ENCODE data around the gene PTPN7. TPM values are rescaled to one million over a fixed set of nuclear protein-coding genes. Genes with fewer than 3 reads are reported as not detected.
"Not testable (repeated sequence)": the region's sequence is repeated elsewhere in the genome, so short reads cannot be mapped to it uniquely, and the experiment has no call there.

Gene PTPN7
- total and polyA plus RNA-seq, 2 of the 13 experiments (the other 11 are each of a cell fraction or from before 2014, with no cell fraction given) = not detected

DNA sequence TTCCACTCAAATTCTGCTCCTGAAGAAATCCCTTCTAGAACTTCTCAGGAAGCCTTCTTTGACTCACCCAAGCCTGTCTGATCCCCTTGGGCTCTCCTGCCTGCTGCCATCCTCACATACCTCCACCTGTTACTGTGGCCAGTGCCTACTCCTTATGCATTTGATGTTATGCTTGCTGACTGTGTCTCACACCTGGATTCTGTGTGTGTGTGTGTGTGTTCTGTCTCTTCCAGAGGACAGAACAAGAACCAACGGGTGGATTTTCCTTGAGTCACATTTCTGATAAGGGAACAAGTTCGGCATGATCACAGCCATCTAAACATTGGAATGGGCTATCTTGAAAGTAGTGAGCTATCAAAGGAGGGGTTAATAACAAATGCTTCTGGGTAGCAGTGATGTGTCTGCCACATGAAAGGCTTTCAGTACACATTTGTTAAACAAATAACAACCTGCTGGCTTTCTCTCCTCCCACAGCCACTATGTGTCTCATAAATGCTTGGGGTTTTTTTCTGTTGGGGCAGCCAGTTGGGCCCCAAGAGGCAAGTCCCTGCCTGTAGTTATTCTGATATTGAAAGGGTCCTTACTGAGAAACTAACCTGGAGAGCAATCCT lies 46.6 kb downstream of the PTPN7 start:
- ChIA-PET CTCF (ENCODE audit: low intra/inter-chr PET ratio, low total read pairs) (no interaction called here), POLR2A (interaction anchor here (1.0 to 2.9 kb wide), 6 partner anchors 13 to 107 kb away, joined by 3 to 18 read pairs (median 4); partner anchors contain the start of gene ELF3)
- BruUV-seq (replicated peaks) = no TSS peak
- intact Hi-C loops (cut with micrococcal nuclease; ENCODE audit: unreplicated experiment) (loop anchor here (10.0 kb wide), 1 partner anchor 219 kb away; no protein-coding TSS in a partner anchor), in situ Hi-C loops (cut with HindIII; ENCODE audit: extremely low pct_ligation_motif_present, low pct_unique_long_range_greater_than_20kb) (no loop called here)
- 0% methylated on average over 2 of the region's 2 CpGs for WGBS (ENCODE audit: low lambda C conversion rate)
- Histone ChIP-seq H3K79me2 (ENCODE audit: insufficient read depth, low read length) (no peaks in the 10 kb centered on the region), H3K9me3 (ENCODE audit: low read length) (no peaks in the 10 kb centered on the region), H3K27me3 (ENCODE audit: control insufficient read depth in 1 of 2, insufficient read depth in 2 of 2, low read length in 2 of 2) (no peaks in the 10 kb centered on the region), H3K4me2 (ENCODE audit: low read depth, low read length) (peak overlapping the region; percentile 50), H2AFZ (ENCODE audit: low read length) (no peak overlapping the region), H3K4me1 (ENCODE audit: insufficient read depth, low read length) (peaks cover 64% of the 10 kb centered on the region), H3K4me3 (replicated peaks in 1 of 3; ENCODE audit: insufficient read depth in 1 of 3, low read depth in 2 of 3, low read length in 3 of 3) (no peak overlapping the region), H3K9ac (ENCODE audit: insufficient read depth, low read depth, low read length) (no peak overlapping the region), H3K36me3 (replicated peaks in 1 of 2; ENCODE audit: control insufficient read depth in 1 of 2, insufficient read depth in 2 of 2, low read length in 2 of 2) (no peaks in the 10 kb centered on the region), H4K20me1 (ENCODE audit: insufficient read depth, low read length) (no peaks in the 10 kb centered on the region), H3K27ac (ENCODE audit: extremely low read length, insufficient read depth, low read length) (no peak overlapping the region)
- DNase-seq (ENCODE audit: low spot score) (peak; percentile 54), FAIRE-seq (no peak), ATAC-seq (peak; percentile 10; the same call in 1 of the 3 replicates)
- no peak for TF ChIP-seq ZNF660 (CRISPR knock-in tag; IDR thresholded peaks at IDR 0.05; ENCODE audit: borderline replicate concordance, low read depth)
- TF ChIP-seq TCF7 (IDR thresholded peaks at IDR 0.05; ENCODE audit: low read depth) = peak; percentile 52
- TF ChIP-seq ZNF652 (CRISPR knock-in tag; IDR thresholded peaks at IDR 0.05; ENCODE audit: borderline replicate concordance, low read depth) = peak; percentile 85

DNA sequence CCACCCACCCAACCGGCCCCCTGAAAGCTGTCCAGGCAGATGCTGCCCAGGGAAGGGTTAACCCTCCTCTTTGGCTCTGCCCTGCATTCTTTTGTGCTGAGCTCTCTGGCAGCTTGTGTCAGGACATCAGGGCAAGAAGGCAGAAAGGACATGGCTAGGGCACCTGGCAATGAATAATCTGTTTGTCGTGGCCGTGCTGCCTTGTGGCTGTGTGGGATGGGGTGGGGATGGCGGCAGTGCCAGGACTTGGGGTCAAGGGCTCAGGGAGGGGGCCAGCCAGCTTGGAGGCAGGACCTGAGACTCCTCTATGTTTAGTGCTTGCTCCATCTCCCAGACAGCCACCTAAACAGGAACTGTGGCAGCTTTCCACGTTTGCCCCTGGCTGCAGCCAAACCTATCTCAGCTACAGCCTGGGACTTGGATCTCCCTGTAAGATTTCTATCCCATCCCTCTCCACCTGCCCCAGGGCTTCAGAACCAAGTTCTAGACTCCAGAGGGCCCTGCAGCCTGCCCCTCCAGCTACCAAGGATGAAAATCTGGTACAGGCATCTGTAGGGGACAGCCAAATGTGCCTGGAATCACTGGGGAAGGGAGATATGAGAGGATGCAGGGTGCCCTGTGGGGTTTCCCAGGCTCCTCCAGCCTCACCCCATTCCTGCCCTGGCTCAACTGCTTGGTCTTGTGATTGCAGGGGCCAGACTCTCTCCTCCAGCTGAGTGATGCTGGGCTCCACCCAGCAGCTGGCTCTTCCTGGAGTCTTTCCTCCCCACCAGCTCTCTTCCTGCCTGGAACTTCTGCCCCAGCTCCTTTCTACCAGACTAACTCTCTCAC lies 47.3 kb downstream of the PTPN7 start:
- in situ Hi-C loops (cut with HindIII; ENCODE audit: extremely low pct_ligation_motif_present, low pct_unique_long_range_greater_than_20kb) = no loop called here
- Histone ChIP-seq H4K20me1 (ENCODE audit: insufficient read depth, low read length) (no peaks in the 10 kb centered on the region), H3K79me2 (ENCODE audit: insufficient read depth, low read length) (no peaks in the 10 kb centered on the region), H3K9ac (ENCODE audit: insufficient read depth, low read depth, low read length) (no peak overlapping the region), H3K9me3 (ENCODE audit: low read length) (no peaks in the 10 kb centered on the region), H3K27me3 (ENCODE audit: control insufficient read depth in 1 of 2, insufficient read depth in 2 of 2, low read length in 2 of 2) (peaks cover 0 to 1% of the 10 kb centered on the region in 2 experiments; a peak in 1 of 5 replicates), H3K4me3 (replicated peaks in 1 of 3; ENCODE audit: insufficient read depth in 1 of 3, low read depth in 2 of 3, low read length in 3 of 3) (no peak overlapping the region; a peak in 1 of 6 replicates), H3K36me3 (replicated peaks in 1 of 2; ENCODE audit: control insufficient read depth in 1 of 2, insufficient read depth in 2 of 2, low read length in 2 of 2) (no peaks in the 10 kb centered on the region), H3K27ac (ENCODE audit: extremely low read length, insufficient read depth, low read length) (no peak overlapping the region), H3K4me2 (ENCODE audit: low read depth, low read length) (peak overlapping the region; percentile 49; the same call in 1 of the 2 replicates), H2AFZ (ENCODE audit: low read length) (no peak overlapping the region), H3K4me1 (ENCODE audit: insufficient read depth, low read length) (peaks cover 64% of the 10 kb centered on the region)
- POLR2A ChIA-PET = interaction anchor here (0.6 to 2.9 kb wide), 9 partner anchors 13 to 1072 kb away, joined by 3 to 18 read pairs (median 4); partner anchors contain the start of gene ELF3
- TF ChIP-seq ZNF652 (CRISPR knock-in tag; IDR thresholded peaks at IDR 0.05; ENCODE audit: borderline replicate concordance, low read depth) = peak; percentile 89
- no peak for TF ChIP-seq ZNF350 (CRISPR knock-in tag; IDR thresholded peaks at IDR 0.05; ENCODE audit: borderline replicate concordance, low read depth)
- no peak for TF ChIP-seq TEAD3 (CRISPR knock-in tag; optimal IDR thresholded peaks at IDR 0.05; ENCODE audit: borderline replicate concordance)
- TF ChIP-seq ZNF20 (CRISPR knock-in tag; IDR thresholded peaks at IDR 0.05) = no peak
- no peak for TF ChIP-seq ZNF441 (CRISPR knock-in tag; IDR thresholded peaks at IDR 0.05; ENCODE audit: borderline replicate concordance)
- CTCF ChIA-PET (ENCODE audit: low intra/inter-chr PET ratio, low total read pairs) = no interaction called here
- DNase-seq (ENCODE audit: low spot score) (no peak), ATAC-seq (peak; percentile 58), FAIRE-seq (no peak)
- intact Hi-C loops (cut with micrococcal nuclease; ENCODE audit: unreplicated experiment) = loop anchor here (10.0 kb wide), 1 partner anchor 218 kb away; no protein-coding TSS in a partner anchor
- BruUV-seq (replicated peaks) = no TSS peak
- WGBS (ENCODE audit: low lambda C conversion rate) = 4% methylated on average over 3 of the region's 5 CpGs

DNA sequence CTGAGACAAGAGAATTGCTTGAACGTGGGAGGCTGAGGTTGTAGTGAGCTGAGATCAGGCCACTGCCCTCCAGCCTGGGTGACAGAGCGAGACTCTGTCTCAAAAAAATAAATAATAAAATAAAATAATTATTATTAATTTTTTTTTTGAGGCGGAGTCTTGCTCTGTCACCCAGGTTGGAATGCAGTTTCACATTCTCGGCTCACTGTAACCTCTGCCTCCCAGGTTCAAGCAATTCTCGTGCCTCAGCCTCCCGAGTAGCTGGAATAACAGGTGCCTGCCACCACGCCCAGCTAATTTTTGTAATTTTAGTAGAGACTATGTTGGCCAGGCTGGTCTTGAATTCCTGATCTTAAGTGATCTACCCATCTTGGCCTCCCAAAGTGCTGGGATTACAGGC lies 48.8 kb downstream of the PTPN7 start:
- POLR2A ChIA-PET; H3K9ac ChIP-seq (ENCODE audit: insufficient read depth, low read depth, low read length); in situ Hi-C loops (cut with HindIII; ENCODE audit: extremely low pct_ligation_motif_present, low pct_unique_long_range_greater_than_20kb); H2AFZ ChIP-seq (ENCODE audit: low read length); BruUV-seq (replicated peaks); FAIRE-seq; H3K4me3 ChIP-seq (replicated peaks in 1 of 3; ENCODE audit: insufficient read depth in 1 of 3, low read depth in 2 of 3, low read length in 3 of 3); H3K4me2 ChIP-seq (ENCODE audit: low read depth, low read length); H3K27ac ChIP-seq (ENCODE audit: extremely low read length, insufficient read depth, low read length); H3K79me2 ChIP-seq (ENCODE audit: insufficient read depth, low read length); H4K20me1 ChIP-seq (ENCODE audit: insufficient read depth, low read length); ATAC-seq; DNase-seq (ENCODE audit: low spot score); CTCF ChIA-PET (ENCODE audit: low intra/inter-chr PET ratio, low total read pairs); H3K27me3 ChIP-seq (ENCODE audit: control insufficient read depth in 1 of 2, insufficient read depth in 2 of 2, low read length in 2 of 2); H3K36me3 ChIP-seq (replicated peaks in 1 of 2; ENCODE audit: control insufficient read depth in 1 of 2, insufficient read depth in 2 of 2, low read length in 2 of 2); H3K9me3 ChIP-seq (ENCODE audit: low read length): not testable (repeated sequence)
- peaks cover 74% of the 10 kb centered on the region for H3K4me1 ChIP-seq (ENCODE audit: insufficient read depth, low read length)
- WGBS (ENCODE audit: low lambda C conversion rate) = 48% methylated on average over 7 of the region's 7 CpGs
- intact Hi-C loops (cut with micrococcal nuclease; ENCODE audit: unreplicated experiment) = loop anchor here (10.0 kb wide), 1 partner anchor 217 kb away; no protein-coding TSS in a partner anchor
